GM21576 (cell line): ENCODE data around the gene TMPRSS11F.
"Not testable (repeated sequence)": the region's sequence is repeated elsewhere in the genome, so short reads cannot be mapped to it uniquely, and the experiment has no call there.

Source experiments
- ATAC-seq: cut with Tn5 transposase; IDR thresholded peaks from one replicate; pipeline ENCODE4 v1.9.1; 2021; ENCODE audit warnings: mild to moderate bottlenecking, moderate library complexity; ENCODE audit not compliant: unreplicated experiment

TMPRSS11F gene

GRCh38 chr4:68129793-68130192, at the start of gene TMPRSS11F:
TSS of gene TMPRSS11F (minus strand) at chr4:68129869. CDS start at chr4:68129820, 49 bp downstream.
- ATAC-seq = no peak

- ATAC-seq = no peak
Measured at GRCh38 chr4:68176904-68177303, 47.2 kb upstream of the TMPRSS11F start.

- no peak for ATAC-seq
Measured at GRCh38 chr4:68176500-68176899, 46.8 kb upstream of the TMPRSS11F start.

GRCh38 chr4:68175562-68176155, 46.0 kb upstream of the TMPRSS11F start:
- ATAC-seq = peak; percentile 88

GRCh38 chr4:68174389-68174788, 44.7 kb upstream of the TMPRSS11F start:
- ATAC-seq = not testable (repeated sequence)

GRCh38 chr4:68172147-68172546, 42.5 kb upstream of the TMPRSS11F start:
- not testable (repeated sequence) for ATAC-seq

- ATAC-seq = no peak
Measured at GRCh38 chr4:68167706-68168105, 38.0 kb upstream of the TMPRSS11F start.

- ATAC-seq = no peak
Measured at GRCh38 chr4:68167166-68167565, 37.5 kb upstream of the TMPRSS11F start.

GRCh38 chr4:68163754-68164153, 34.1 kb upstream of the TMPRSS11F start:
- no peak for ATAC-seq

- no peak for ATAC-seq
Measured at GRCh38 chr4:68162196-68162595, 32.5 kb upstream of the TMPRSS11F start.

- no peak for ATAC-seq
Measured at GRCh38 chr4:68152411-68152810, 22.7 kb upstream of the TMPRSS11F start.

GRCh38 chr4:68148800-68149685, 19.4 kb upstream of the TMPRSS11F start:
- no peak for ATAC-seq

GRCh38 chr4:68147079-68147478, 17.4 kb upstream of the TMPRSS11F start:
- ATAC-seq = no peak

- ATAC-seq = no peak
Measured at GRCh38 chr4:68145261-68145660, 15.6 kb upstream of the TMPRSS11F start.

GRCh38 chr4:68141852-68142251, 12.2 kb upstream of the TMPRSS11F start:
- no peak for ATAC-seq

- ATAC-seq = no peak
Measured at GRCh38 chr4:68132342-68132741, 2.7 kb upstream of the TMPRSS11F start.

- ATAC-seq = no peak
Measured at GRCh38 chr4:68124262-68124661, 5.4 kb downstream of the TMPRSS11F start.

- no peak for ATAC-seq
Measured at GRCh38 chr4:68123525-68123924, 6.1 kb downstream of the TMPRSS11F start.

GRCh38 chr4:68119921-68120320, 9.7 kb downstream of the TMPRSS11F start:
- ATAC-seq = no peak

GRCh38 chr4:68110441-68110840, 19.2 kb downstream of the TMPRSS11F start:
- no peak for ATAC-seq

- ATAC-seq = no peak
Measured at GRCh38 chr4:68109868-68110267, 19.8 kb downstream of the TMPRSS11F start.

- ATAC-seq = no peak
Measured at GRCh38 chr4:68082758-68083157, 46.9 kb downstream of the TMPRSS11F start.
